ENCODE measurements around the gene ADH4. TPM values are rescaled to one million over a fixed set of nuclear protein-coding genes. Genes with fewer than 3 reads are reported as not detected.
"Not testable (repeated sequence)": the region's sequence is repeated elsewhere in the genome, so short reads cannot be mapped to it uniquely, and the experiment has no call there.

ADH4 gene
- not detected for polyA plus RNA-seq (2013, experiment 1 of 2; ENCODE audit: insufficient read length)
- polyA plus RNA-seq (2013, experiment 2 of 2; ENCODE audit: insufficient read length), result not detected

DNA sequence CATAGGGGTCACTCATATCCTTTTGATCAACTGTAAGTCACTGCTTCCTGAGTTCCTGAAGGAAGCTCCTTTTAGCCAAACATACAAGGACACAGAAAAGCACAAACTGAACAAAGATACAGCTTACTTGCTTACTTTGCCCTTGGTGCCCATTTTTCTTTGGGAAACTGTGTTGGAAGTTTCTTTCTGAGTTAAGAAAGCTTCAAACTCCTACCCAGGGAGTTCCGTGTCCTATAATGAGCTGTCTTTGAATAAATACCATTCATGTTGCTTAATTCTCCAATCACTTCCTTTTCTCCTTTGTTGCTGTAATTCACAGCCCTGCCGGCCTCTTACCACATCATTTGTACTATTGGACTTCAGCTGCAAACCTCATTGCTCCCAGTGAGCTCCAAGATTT, at the start of gene ADH4:
Gene ADH4, minus strand, starts transcription at position 228 of the 400 bp plus-strand sequence. Its CDS starts 75 bp downstream, at position 153.
- DNase-seq, result no peak

DNA sequence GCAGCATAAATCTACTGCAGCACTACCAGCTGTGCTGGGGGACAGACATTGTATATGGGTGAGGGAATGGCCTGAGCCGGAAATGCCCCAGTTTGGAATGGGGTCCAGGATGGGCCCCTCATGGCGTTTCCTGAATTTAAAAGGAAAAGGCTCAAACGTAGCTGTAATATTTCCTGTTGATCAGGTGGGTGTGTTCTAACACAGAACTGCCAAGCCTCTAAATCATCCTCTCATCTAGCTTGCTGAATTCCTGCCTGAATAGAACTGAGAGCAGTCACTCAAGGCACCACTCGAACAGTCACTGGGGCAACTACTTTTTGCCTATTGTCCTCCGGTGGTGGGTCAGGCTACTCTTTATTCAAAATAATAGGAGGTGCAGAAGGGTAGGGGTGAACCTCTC, 46.2 kb upstream of the ADH4 start:
- DNase-seq, result no peak

DNA sequence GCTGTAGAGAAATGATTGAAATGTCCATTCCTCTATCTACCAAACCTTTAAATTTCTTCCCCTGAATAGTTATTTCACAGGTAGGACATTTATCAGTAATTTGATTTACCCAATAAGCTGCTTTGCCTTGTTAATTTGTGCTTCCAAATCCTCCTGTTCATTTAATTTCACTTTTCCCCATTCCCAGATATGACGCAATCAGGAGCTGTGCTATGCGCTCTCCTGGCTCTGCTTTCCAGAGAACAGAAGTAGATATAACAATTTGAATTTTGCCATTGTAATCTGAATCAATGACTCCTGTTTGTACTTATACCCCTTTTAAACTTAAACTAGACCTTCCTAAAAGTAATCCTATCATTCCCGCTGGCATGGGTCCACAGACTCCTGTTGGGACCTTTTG, 45.8 kb upstream of the ADH4 start:
- not testable (repeated sequence) for DNase-seq

DNA sequence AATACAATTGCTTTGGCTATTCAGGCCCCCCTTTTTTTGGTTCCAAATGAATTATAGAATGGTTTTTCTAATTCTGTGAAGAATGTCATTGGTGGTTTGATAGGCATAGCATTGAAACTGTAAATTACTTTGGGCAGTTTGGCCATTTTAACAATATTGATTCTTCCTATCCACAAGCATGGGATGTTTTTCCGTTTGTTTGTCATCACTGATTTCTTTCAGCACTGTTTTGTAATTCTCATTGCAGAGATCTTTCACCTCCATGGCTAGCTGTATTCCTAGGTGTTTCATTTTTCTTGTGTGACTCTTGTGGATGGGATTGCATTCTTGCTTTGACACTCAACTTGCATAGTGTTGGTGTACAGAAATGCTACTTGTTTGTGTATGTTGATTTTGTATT, 41.9 kb upstream of the ADH4 start:
- no peak for DNase-seq

DNA sequence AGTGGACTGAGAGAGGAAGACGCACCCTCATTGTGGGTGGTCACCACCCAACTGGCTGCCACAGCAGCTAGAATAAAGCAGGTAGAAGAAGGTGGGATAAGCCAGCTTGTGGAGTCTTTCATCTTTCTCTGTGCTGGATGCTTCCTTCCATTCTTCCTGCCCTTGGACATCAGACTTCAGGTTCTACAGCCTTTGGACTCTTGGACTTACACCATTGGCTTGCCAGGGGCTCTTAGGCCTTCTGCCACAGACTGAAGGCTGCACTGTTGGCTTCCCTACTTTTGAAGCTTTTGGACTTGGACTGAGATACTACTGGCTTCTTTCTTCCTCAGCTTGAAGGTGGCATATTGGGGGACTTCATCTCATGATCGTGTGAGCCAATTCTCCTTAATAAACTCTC, 41.5 kb upstream of the ADH4 start:
- DNase-seq, result no peak

DNA sequence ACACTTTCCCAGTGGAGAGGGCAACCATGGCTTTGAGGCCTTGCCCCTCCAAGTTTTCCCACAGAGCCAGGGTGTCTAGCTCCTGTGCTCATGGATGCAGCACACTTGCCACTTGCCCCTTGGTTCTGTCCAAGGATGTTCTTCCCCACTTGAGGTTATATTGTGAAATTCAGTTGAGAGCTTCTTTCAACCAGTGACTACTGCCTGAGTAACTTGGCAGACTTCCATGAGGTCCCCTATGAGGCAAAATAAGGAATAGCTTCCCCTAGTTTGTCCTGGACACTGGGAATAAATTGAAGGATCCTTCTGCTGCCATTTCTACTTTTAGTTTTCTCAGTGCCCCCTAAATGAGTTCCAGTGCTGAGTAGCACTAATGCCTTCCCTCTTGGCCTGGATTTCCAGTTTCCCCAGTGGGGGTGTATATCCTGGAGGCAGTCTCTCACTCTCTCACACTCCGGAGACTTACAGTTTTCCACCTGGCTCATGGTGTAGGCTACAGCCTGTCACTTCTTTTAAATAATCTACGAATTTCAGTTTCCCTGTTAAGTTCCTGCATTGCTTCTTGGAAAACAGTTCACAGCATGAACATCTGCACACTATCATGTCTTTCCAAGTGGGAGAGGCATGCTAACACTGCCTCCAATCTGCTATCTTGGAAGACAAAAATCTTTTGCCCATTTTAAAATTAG, 36.4 kb upstream of the ADH4 start:
- peak; percentile 66 for DNase-seq

DNA sequence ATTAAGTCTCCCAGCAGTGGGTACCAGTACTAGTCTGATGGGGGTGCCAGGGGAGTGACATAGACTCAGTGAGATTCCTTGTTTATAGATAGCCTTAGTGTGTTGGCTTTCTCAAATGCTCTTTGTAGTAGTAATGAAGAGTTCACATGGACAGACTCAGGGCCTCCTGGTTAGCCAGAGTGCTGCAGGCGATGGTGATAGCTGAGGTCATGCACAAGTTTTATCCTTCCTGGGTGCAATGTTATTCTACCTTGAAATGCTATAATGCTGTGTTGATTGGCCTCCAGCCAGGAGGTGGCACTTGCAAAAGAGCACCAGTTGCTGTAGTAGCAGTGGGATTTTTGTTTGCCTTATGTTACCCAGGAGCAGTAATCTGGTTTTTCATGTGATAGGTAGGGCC, 35.5 kb upstream of the ADH4 start:
- DNase-seq, result no peak

DNA sequence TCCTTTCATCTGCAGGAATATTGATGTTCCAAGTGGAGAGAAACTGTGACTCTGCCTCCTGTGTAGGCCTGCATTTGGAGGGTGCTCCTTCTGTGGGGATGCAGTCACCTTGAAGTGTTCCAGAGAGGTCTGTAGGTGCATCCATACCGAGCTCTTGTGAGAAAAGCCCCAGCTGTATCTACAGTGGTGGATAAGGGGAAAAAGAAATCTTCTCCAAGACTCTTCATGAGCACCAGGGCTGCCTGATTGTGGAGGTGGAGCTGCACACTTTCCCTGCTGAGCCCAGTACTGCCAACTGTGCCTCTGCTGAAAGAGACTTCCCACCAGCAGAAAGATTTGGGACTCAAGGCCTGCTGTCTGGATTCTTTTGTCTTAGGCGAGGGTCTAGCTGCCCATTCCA, 35.1 kb upstream of the ADH4 start:
- DNase-seq, result no peak

DNA sequence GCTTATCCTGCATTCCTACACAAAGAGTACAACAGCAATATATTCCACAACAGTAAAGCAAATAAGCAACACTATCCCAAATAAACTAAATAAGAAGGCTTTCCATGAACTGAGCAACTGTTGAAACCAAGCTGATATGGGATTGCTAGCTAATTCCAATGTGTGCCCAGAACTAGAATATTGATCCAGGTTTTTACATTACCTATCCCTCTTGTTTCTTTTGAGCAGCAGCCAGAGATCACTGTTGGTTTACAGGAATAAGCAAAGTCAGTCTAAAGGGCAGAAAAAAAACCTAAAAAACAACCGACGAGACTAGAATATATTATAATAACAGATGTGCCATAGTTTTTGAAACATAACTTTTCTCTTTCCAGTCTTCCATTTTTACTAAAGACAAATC, 22.4 kb upstream of the ADH4 start:
- no peak for DNase-seq

DNA sequence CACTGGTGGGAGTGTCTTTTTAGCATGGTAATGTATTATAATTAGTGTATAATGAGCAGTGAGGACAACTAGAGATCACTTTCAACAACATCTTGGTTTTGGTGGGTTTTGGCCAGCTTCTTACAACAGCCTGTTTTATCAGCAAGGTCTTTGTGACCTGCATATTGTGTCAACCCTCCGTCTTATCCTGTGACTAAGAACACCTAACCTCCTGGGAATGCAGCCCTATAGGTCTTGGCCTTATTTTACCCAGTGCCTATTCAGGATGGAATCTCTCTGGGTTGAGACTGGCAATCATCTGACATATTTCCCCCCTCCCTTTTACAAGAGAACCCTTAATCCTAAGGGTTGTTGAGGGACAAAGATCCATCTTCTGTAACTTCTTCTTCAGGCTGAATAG, 21.9 kb upstream of the ADH4 start:
- no peak for DNase-seq

DNA sequence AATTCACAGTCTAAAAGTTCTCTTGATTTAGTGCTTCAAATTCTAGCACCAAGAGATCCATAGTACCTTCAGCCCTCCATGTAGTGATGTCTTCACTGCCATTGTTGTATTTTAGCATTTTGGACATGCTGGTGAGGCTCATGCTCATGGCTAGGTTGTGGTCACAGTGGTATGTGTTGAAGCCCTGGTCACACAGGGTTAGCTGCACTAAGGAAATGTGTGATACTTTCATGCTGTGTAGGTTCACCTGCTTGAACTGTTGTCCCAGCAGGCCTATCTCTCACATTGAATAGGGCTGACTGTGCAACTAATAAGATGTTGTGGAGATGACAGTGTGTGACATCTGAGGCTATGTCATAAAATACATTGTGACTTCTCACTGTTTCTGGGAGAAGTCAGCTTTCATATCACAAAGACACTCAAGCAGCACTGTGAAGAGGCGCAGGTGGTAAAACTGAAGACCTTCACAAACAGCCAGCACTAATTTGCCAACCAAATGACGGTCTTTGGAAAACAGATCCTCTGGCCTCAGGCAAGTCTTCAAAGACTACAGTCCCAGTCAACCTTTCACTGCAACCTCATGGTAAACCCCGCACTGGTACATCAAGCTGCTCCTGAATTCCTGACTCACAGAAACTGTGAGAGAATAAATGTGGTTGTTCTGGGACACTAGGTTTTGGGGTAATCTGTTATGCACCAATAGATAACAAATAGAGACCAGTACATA, 17.4 kb upstream of the ADH4 start:
- no peak for DNase-seq

DNA sequence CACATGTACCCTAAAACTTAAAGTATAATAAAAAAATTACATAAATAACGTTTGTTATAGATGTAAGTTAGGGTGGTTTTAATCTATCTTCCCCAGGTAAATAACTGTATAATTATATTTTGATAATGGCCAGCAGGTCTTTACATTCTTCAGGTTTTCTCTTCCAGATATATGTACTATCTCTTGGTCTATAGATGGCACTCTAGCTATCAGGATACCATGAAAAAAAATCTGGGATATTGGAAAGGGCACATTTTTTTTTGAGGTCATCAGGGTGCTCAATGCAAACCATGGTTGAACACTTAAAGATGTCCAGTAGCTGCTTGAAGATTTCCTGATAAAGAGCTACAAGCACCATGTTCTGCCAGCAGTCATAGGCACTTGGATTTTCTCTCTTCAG, 15.6 kb upstream of the ADH4 start:
- DNase-seq, result peak; percentile 4

DNA sequence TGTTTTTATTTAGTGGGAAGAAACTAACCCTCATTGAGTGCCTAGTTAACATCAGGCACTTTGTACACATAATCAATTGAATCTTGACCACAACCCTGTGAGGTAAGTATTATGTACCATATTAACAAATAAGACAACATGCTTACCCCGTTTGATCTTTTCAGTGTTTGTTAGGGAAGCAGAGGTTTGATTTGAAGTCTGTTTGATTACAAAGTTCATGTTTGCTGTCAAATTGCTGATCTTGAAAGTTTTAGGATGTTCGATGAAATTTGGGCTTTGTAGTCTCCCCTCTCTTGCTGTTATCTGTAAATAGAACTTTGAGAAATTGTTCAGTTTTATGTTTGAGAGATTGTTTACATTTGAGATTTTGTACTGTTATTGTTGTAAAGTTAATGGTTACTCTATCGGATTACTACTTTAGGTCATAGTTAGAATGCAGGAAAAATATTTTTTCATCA, 13.4 kb upstream of the ADH4 start:
- DNase-seq, result no peak

DNA sequence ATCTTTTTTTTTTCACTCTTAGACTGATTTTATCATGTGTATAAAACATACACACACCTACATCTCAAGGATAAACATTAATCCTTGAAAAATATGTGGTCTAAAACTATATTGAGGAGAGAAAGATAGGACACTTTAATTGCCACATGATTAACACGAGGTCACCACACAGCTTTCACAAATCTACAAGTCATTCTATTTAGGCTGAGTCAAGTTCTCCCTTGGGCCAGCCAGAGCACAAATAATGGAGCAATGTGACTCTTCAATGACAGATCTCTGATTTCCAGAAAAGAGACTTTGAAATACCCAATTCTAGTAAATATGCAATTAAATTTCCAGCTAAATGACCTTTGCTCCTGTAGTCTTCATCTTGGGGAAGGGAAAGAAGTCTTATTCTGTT, 12.9 kb upstream of the ADH4 start:
- no peak for DNase-seq

DNA sequence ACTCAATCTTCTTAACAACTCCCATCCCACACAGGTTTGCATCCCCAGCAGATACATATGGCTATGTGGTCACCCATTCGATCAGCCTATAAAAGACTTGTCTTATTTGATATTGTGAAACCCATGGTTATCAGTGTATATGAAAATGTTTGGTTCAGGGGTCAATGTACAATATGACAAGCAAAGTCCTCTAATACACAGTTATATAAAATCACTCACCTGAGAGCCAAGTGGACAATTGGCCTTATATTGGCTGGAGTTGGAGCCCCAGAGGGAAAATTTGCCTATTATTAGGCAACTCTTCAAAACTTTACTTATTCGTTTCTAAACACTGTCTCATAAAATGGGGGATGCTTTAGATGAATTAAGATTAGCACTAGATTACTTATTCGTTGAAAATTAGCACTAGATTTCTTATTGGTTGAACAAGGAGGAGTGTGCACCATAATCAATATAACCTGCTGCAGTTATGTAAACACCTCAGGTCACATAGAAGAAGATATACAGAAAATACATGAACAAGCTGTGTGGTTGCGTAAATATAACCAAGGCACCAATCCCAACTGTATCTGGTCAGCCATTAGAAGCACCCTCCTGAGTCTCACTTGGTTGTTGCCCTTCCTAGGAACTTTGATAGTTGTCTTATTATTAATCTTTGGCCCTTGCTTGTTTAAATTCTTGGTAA, 10.7 kb upstream of the ADH4 start:
- DNase-seq, result no peak

DNA sequence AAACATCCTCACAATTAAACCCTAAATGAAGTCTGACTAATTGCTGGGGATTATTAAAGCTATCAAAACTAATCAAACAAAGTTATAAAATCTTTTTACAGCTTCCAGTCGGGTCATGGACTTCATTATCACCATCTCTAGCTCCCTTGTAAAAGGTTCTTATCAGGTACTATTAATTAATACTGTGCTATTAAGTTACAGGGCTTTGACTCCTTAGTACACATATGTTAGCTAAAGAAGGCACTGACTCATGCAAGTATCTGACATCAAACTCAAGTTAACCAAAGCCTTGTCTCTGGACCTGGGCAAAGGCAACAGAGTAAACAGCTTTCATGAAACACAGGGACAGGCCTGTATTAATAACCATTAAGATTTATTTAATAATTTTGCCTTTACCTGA, 7.9 kb upstream of the ADH4 start:
- DNase-seq, result no peak

DNA sequence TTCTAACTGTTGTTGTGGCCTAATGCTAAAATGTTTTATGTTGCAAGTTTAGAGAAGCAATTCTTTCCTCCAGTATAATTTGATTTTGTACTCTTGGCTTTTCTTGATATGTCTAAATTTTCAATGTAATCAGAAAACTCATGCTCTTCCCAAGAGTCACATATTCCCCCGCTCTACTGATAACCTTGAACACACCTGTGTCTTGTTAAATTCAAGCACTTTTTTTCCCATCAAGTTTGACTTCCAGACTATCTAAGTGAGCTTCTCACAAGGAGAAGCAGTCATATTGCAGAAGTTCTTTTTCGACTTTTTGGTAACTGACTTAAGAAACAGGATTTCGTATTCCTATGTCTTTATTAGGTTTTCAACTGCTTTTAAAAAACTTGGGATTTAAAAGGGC, 7.4 kb upstream of the ADH4 start:
- DNase-seq, result no peak

DNA sequence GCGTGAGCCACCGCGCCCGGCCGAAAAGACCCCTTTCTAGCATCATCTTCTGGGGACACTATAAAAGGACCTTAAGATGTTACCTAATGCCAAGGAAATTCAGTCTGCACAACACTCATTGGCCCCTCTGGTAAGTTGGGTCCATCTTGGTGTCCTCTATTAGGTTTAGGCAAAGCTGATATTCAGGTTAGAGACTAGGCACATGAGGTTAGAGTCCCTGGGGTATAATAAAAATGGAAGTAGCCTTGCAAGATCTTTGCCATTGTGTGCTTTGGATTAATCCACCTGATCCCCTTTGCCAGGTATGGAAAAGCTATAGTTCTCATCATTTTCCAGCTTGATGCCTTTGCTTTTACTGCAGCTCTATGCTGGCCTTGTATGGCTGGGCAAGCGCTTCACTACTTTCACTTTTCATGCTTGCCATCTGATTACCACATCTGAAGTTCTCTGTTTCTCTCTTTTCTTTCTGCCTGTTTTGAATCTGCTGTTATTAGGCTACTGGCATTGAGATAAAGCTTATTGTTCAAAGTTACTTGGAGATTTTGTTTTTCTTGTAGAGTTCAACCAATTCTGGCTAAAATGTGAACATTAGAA, 5.4 kb upstream of the ADH4 start:
- no peak for DNase-seq

DNA sequence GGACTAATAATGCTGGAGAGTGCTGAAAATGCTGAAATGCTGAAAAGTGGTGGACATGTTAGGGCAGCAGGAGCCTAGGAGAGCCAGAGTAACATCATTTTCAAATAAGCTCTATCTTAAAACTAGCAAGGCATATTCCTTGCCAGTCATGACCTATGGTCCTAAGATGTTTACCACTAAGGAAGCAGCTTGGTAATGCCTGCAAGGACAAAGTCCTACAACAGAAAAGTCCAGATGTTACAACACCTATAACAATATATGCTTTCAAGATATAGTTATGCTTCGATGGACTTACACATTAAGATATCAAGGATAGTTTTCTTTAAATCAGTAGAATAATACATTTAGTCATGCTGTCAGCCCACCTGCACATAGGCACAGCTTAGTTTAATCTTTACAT, 4.5 kb upstream of the ADH4 start:
- no peak for DNase-seq

DNA sequence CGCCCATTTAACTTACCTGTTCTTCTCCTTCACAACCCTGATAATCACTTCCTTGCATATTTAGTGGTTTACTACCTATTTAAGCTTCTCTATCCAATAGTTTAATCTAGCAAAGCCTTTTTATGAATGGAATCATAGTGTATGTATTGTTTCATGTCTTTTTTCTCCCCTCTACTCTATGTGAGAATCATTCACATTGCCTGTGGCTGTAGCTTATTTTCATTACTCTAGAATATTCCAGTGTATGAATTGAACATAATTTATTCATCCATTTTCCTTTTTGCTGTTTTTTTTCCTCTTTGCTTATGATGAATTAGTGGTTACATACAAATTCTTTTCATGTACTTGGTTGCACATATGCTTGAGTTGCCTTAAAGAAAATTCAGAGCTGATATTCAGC, 490 bp upstream of the ADH4 start:
- no peak for DNase-seq

DNA sequence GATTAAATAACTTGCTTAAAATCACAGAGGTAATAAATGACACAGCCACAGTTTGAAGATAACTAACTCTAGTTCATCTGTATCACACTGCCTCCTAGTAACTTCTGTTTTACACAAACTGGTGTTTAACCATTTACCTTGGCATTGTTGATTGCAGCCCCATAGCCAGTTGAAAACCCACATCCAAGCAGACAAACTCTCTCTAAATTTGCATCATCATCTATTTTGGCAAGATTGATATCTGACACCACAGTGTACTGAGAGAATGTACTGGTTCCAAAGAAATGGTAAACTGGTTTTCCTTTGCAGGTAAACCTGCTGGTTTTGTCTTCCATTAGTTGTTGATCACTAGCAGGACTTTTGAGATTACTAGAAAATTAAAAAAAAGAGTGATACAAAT, 7.8 kb downstream of the ADH4 start:
- no peak for DNase-seq

DNA sequence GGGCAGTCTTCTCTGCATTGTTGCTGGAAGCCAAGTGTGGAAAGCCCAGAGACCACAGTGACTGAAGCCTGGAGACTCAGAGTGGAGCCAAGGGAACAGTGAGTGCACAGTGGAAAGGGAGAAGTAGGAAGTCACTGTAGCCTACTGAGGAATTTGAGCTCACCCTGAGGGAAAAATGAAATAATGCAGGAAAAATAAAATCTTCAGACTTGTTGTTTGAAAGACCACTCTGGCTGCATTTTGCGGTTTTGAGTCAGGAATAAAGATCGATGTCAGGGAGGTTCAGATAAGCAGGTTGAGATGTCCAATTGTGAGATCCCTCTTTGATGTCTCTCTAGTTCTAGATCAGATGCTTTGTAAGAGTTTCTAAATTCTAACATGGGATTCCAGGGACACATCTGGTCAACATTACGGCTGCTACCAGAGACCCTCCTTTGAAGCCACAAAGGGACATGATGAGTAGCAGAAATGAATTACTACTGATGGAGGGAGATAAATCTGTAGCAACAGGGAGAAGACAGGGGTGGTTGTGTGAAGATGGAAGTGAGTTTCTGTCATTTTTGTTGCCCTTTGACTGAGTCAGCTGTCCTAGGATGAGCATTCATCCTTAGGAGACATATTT, 8.4 kb downstream of the ADH4 start:
- peak; percentile 2 for DNase-seq

DNA sequence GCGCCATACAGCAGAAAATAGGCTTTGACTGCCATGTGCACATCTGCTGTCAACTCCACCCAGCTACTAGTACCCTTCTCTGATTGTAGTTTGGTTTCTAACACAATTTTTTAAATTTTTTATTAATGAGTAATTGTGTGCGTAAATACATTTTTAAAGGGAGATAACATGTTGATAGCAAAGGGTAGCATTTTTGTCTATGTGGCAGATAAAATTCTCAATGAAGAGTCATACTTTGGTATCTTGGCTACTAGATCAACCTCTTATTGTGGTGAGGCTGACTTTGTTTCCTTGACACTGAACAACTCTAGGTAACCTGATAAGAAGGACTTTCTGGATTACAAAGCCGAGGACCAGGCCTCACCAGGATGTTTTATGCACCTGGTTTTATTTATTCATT, 9.5 kb downstream of the ADH4 start:
- DNase-seq, result peak; percentile 4
